GM19467 (cell line): ENCODE data around the gene SIAH2.

Experiments used
- ATAC-seq: cut with Tn5 transposase; IDR thresholded peaks from one replicate; pipeline ENCODE4 v1.9.1; 2021; ENCODE audit warnings: mild to moderate bottlenecking, moderate library complexity; ENCODE audit not compliant: unreplicated experiment

The SIAH2 gene

DNA sequence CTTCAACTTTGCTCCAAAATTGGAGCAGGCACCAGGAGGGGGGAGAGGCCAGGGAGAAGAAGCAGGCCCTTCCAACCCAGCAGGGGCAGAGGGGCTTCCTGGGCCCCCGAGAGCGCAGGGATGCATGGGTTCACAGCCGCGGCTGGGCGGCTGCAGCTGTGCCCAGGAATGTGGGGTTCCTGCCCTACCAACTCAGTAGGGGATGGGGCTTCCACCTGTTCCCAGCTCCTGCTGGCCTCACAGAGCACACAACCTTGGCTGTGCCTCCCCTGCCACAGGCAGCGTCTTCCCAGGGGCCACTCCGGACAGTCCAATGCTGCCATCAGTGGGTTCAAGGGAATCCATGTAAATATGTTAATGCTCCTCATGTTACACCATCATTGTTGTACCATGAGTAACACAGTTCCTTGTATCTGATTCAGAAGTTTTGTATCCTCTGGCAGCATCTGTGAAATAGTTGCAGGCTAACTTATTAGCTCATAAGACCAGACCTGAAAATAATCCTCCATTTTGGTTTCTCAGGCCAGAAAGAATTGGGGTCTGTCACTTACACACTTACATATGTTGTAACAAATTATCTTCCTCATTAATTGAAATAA, 12.1 kb upstream of the SIAH2 start:
- no peak for ATAC-seq

DNA sequence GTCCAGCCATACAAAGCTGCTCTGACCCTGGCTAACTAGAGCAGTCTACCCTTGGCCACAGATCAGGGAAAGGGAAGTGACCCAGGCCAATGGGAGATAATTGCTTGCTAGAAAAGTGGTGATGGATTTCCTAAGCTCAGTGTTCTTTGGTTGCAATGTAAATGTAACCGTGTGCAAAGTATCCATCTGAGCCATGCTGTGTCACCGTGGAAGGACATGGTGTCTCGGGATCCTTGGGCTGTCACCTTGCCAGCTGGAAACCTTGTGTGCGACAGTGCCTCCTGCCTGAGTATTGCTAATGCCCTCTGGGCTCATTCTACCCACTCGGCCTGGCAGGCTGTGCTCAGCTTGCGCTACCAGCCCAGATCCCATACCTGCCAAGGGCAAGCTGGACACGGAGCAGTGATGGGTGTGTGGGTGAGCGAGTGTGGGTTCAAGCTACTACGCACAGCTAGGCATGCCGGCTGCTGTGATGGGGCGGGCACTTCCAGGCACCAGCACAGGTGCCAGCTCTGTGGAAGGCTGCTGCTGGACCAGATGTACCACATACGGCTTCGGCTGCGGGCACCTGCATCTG, 10.7 kb upstream of the SIAH2 start:
- no peak for ATAC-seq

DNA sequence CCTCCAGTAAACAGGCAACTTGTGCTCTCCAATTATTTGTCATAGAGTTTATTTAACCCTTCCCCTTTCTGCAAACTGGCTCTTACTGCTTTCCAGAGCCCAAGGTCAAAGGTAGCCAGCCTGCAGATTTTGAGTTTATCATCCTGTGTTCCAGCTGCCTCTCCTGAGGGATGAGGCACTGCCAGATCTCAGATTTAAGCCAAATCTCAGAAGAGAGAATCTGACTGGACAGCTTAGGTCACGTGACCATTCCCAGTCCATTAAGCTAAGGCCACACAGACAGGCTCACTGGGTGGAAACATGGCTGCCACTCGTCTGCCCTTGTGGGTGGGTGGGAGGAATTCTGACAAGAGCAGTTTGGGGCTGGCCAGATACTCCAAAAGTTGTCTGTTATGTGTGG, 8.6 kb upstream of the SIAH2 start:
- ATAC-seq: no peak

DNA sequence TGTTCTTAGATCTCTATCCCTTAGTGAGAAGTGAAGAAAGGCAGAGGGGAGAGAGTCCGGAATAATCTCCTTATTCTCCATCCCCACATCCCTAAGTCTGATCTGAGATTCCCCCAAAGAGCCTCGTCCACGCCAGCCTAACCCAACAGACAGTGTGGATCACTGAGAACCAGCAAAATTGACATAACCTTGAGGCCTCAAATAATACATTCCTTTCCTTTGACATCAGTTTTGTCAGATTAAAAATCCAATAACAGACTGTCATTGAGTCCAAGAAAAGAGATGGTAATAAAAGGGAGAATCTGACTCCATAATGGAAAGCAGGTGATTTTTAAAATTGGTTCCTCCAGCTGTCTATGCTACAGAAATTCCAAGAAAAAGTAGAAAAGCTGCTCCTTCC, 7.7 kb upstream of the SIAH2 start:
- no peak for ATAC-seq

DNA sequence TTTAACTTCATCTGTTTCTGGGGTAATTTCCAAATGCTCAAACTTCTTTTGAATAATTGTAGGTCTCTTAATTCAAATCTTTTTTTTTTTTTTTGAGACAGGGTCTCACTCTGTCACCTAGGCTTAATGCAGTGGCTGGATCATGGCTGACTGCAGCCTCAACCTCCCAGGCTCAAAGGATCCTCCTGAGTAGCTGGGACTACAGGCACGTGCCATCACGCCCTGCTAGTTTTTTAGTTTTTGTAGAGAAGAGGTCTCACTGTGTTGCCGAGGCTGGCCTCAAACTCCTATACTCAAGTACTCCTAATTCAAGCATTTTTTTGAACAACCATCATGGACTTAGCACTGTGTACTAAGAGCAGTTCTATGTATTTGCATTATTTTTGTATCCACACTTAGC, 3.8 kb upstream of the SIAH2 start:
- no peak for ATAC-seq

DNA sequence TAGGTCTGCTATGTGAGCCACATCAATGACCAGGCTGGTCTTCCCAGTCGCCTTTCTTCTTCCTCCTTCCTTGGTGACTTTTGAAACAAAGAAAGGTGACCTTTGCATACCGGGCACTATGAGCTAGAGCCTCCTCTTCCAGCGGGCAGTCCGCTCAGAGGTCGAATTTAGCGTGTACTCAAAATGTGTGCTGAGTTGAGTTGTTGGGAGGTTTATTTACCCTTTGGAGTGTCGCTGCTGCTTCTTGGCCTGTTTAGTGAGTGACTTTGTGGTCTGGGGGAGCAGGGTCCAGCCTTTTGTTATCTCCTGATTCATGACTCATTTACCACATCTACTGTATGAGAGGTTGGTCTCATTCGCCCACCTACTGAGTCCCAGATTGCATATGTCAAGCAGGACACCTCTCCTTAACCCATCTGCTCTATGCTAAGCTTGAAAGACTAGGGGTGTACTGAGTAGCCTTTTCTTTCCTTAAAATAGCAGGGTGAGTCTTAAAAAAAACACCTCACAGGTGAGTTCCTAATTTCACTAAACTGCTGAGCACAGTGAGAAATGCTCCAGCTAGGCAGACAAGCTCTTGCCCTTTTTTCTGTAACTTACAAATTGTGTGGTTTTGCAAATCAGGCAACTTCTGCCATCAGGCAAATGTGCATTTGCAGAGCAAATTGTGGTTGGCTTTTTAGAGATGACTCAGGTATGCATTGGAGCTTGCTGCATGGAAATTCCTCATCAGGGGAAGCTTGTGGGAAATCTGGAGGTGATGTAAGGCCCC, 3.2 kb upstream of the SIAH2 start:
- ATAC-seq: no peak

DNA sequence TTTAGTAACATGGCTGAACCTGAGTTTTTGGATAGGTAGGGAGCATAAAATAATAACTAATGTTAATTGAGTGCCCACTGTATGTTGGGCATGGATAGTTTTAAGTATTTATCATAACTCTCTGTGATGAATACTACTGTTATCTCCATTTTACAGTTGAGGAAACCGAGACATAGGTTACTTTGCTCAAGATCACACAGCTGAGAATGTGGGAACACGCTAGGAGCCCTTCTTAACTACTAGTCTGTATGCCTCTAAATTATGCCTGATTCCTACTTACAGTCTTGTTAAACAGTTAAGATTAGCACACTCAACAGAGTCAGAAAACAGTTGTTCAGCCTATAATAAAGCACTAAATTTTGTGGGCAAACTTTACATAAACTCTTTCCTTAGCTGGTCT, 2.0 kb upstream of the SIAH2 start:
- no peak for ATAC-seq

DNA sequence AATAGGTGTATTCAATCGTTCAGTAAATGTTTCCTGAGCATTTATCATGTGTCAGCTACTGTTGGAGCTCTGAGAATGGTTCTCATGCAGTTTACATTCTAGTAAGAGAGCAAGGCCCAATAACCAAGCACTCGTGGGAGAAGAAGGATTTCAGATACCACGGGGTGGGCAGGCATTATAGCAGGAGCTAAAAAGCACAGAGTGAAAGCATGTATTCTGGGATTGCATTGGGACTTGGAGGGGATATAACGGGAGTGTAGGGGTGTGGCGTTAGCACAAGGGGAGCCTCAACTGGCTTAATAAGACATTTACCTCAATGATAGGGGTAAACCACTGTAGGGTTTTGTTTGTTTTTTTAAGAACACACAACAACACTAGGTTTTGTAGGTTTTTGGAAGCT, 1.6 kb upstream of the SIAH2 start:
- no peak for ATAC-seq

DNA sequence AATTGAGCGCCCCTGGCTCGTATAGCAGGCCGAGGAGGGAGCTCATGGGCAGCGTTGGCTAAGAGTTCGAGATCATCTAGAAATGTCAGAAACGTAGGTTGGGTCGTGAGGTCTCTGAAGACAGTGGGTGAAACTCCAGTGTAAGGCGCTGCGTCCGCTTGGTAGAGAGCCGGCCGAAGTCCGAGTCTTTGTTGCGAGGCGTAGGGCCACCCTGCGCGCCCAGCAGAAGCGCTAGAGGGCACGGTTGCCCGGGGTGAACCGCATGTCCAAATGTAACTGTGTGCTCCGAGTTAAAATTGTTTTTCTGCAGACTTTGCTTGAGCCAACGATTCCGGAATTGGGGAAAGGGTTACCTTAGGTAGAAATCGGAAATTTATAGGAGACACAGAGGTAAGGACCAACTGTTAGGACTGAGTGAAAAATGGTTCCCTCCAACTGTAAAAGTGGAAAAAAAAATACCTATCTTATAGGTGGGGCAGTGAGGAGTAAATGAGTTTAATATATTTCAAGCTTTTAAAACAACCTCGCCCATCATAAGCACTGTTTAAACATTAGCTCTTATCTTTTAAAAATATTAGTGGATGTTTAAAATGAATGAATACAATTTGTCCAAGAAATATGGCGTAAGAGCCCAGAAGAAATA, 993 bp upstream of the SIAH2 start:
- ATAC-seq: no peak

DNA sequence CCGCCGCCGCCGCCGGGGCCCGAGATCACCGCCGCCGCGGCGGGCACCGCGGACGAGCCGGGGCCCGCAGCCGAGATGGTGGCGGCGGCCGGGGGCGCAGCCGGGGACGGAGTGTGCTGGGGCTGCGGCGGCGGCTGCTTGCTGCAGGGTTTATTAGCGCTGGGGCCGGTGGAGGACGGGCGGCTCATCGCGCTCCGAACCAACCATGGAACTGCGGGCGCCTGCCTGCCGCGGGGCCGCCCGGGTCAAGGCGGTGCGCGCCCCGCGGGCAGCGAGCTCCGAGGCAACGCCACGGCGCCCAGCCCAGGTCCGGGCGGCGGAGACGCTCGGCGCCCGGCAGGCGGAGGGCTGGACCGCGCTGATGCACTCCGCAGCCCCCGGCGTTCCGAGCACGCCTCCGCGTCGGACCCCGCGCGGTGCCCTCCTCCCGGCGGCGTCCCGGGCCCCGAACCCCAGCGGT, 277 bp downstream of the SIAH2 start:
- ATAC-seq: peak; percentile 0

DNA sequence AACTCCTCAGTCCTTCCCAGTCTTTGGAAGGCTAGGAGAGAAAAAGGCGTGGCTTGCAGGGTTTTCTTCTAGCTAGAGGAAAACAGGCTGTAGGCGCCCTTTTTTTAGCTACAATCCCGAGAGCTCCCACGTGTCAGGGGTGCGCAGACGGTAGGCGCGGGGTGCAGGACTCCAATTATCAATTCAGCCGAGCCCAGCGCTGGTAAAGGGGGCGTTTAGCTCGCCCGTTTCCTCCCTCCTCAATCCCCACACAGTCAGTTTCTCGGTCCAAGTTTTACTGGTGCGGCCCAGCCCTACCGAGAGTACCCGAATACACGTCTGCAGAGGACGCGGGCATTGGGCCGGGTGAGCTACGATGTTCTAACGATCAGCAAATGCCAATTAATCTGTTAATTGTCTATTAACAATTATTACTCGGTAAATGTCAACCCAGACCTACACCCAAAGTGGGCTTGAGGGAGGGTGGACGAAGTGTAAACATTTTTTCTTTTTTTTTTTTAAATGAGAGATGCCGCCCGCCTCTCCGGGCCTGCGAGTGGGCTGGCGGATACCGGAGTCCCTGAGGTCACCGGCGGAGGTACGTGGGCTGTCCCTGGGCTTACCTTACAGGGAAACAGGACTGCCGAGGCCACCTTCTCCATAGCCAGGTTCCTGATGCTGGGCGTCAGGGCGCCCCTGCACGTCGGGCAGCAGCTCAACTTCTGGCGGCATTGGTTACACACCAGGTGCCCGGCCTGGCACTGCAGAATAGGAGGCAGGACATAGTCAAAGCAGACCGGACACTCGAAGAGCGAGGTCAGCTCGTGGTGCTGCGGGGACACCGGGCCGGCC, 923 bp downstream of the SIAH2 start:
- ATAC-seq: no peak

DNA sequence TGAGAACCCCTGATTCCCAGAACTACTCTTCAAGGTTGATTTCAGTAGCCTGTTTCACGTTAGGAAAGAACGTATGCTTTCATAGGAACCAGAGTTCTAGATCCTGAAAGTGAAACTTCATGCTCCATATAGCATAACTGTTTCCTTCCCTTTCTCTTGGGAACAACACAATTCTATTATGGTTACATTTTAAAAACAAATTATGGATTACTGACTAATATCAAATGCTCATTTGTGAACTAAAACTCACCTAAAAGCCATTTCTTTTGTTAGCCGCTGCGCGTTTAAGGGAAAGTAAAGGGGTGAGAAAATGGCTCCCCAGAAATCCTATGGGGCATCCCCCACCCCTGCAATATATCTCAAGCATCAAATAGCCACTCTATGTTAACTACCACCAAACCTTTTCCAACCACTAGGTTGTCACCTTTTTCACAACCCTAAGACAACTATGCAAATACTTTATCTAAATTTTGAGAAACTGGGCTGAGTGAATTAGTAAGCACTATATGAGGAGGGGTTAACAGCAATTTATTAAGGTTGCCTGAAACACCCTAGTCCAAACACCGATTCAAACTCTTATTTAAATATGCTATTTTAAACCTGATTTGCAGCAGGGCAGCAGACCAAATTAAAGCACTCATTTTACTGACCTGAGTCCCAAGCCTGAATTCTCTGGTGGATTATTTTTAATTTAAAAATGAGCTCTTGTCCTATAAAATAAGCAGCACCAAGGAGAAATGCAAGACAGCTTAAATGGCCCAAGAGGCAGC, 2.4 kb downstream of the SIAH2 start:
- ATAC-seq: peak; percentile 17

DNA sequence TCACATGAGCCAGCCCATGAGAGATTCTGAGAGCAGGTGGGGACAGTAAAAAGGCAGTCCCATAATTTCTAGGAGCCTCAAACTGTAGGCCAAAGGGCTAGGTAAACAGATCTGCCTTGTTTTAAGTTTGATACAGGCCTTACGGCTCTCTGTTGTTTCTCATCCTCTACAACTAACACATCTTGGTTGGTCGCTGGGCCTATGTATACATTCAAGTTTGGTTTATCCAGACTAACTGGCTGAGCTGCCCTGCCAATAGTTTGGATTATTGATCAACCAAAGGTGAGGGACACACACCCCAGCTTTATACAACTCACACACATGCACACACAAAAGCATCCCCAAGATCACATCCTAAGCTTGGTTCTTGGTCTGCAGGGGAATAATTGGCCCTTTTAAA, 3.0 kb downstream of the SIAH2 start:
- ATAC-seq: no peak

DNA sequence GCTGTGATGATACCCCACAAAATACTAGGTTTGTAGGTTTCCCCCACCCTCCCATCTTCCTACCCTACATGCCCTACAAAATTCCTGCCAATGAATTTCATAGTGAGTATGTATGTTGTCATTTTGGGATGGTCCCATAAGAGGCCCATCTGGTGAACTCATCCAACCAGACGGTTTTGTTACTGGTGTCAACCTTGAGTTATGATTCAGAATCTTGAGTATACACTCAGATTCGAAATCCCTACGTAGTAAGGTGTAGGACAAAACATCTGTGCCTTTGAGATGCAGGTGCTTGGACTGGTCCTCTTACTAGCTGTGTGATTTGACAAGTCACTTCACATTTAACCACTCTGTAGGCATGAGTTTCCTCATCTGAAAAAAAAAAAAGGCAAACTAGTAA, 3.6 kb downstream of the SIAH2 start:
- ATAC-seq: no peak

DNA sequence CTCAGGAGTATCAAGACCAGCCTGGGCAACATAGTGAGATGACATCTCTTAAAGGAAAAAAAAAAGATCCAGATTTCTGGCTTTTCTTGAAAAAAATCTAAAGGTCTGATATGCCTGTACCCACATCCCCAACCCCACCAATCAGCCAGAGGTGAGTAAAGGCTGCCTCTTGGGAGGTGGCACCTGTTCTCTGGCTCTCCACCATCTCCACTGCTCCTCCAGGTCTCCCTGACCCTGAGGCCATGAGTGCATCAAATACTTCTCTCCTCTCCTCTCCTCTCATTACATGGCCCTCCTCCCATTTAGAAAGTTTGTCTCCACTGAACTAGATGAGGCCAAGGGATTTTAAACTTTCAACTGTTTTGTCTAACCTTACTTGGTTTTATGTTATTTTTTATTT, 5.2 kb downstream of the SIAH2 start:
- ATAC-seq: no peak

DNA sequence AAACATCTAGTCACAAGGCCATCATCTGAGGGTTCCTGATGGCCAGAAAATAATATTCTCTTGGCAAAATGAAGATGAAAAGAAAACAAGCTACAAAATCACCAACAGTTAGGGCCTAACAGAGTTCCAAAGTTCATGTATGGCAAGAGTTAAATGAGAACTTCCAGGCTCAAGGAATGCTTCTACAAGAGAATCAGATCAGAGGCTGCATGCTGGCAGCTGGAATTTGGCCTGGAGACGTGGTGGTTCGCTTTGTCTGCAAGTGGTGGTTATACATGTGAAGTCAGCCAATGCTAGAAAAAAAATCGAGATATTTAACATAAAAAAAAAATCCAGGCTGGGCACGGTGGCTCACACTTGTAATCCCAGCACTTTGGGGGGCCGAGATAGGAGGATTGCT, 5.6 kb downstream of the SIAH2 start:
- no peak for ATAC-seq

DNA sequence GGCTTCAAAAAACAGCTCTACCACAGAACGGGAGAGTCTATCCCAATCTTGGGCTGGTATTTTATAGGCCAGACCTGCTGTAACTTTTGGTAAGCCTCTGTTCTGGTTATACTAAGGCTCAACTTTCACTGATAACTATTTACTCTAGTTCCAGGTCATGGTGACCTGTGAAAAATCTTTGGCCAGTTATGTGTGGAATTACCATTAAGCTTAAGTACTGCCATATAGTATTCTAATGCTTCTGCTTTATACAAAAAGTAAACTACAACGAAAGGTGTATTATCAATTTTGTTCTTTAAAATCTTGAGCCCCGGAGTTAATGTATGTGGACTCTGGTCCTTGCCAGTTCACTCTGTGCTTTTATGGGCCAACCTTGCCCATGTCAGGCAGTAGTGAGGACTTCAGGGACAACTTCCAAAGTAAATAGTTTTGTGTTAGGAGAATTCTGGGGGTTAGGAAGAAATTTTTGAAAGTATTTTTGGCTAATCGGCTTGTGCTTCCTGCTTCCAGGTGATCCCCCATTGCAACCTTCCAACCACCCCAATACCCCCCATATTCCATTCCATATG, 6.4 kb downstream of the SIAH2 start:
- ATAC-seq: no peak

DNA sequence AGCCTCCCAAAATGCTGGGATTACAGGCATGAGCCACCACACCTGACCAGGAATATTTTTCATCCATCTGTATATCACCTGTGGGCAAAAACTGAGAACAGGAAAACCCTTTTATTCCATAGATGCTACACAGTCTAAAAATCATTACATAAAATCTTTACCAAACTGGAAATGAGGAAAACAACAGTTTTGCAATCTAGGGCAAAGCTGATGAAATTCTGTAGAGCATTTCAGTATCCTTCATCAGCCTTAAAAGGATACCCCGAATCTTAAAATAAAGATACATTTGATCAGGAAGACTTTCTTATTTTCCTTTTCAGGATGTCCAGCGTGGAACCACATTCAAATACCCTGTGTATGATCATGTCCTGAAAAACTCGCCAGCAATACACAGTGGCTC, 7.1 kb downstream of the SIAH2 start:
- no peak for ATAC-seq

DNA sequence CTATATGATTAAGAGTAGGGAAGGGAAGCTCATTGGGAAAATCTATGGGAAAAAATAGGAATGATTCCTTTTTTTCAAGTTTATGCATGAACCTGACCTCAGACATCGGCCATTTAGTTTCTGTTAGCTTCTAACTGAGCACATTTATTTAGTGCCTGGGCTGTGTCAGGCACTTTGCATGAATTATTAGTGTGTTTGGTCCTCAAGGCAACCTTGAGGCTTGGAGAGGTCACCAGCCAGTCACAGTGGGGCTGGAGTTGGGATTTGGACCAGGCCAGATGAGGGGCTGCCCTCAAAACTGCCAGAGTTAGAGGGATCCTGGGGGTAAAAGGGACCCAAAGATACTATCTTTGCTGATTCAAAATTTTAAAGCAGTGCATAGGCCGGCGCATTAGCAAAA, 8.1 kb downstream of the SIAH2 start:
- ATAC-seq: no peak

DNA sequence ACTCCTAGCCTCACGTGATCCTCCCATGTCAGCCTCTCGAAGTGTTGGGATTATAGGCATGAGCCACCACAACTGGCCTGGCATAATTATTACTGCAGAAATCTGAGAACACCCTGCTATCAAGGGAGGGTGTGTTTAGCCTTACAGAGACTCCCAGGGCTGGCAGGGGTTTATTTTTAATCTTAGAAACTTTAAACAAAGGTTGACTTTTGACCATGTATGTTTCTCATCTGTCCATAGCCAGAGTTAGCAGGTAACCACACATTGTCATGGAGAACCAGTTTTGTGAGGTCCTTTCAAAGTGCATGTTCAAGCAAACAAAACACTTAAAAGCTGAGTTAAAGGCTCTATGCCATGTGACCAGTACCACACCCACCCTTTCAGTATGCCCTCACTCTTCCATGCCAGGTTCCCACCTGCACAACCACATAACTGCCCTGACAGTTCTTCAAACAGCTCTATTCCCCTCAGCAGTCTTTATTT, 11.1 kb downstream of the SIAH2 start:
- ATAC-seq: no peak
